Measurements from ENCODE around the gene PDZRN4.
"Not testable (repeated sequence)": the region's sequence is repeated elsewhere in the genome, so short reads cannot be mapped to it uniquely, and the experiment has no call there.

The PDZRN4 gene

GRCh38 chr12:41213107-41213506 is 25.0 kb downstream of the PDZRN4 start:
- DNase-seq (ENCODE audit: extremely low read depth in 1 of 2, low read depth in 1 of 2), result no peak

- no peak for DNase-seq (ENCODE audit: extremely low read depth in 1 of 2, low read depth in 1 of 2)
These were observed 25.5 kb downstream of the PDZRN4 start for GRCh38 chr12:41213648-41214047.

- no peak for DNase-seq (ENCODE audit: extremely low read depth in 1 of 2, low read depth in 1 of 2)
These were observed 29.6 kb downstream of the PDZRN4 start for GRCh38 chr12:41217727-41218126.

- no peak for DNase-seq (ENCODE audit: extremely low read depth in 1 of 2, low read depth in 1 of 2)
These were observed 32.8 kb downstream of the PDZRN4 start for GRCh38 chr12:41220931-41221330.

- DNase-seq (ENCODE audit: extremely low read depth in 1 of 2, low read depth in 1 of 2), result no peak
These were observed 33.4 kb downstream of the PDZRN4 start for GRCh38 chr12:41221491-41221890.

- DNase-seq (ENCODE audit: extremely low read depth in 1 of 2, low read depth in 1 of 2), result no peak
These were observed 35.5 kb downstream of the PDZRN4 start for GRCh38 chr12:41223600-41223999.

- no peak for DNase-seq (ENCODE audit: extremely low read depth in 1 of 2, low read depth in 1 of 2)
These were observed 35.9 kb downstream of the PDZRN4 start for GRCh38 chr12:41224066-41224465.

- DNase-seq (ENCODE audit: extremely low read depth in 1 of 2, low read depth in 1 of 2), result no peak
These were observed 37.1 kb downstream of the PDZRN4 start for GRCh38 chr12:41225179-41225578.

GRCh38 chr12:41228066-41228820 is 40.1 kb downstream of the PDZRN4 start:
- DNase-seq (ENCODE audit: extremely low read depth in 1 of 2, low read depth in 1 of 2), result no peak

GRCh38 chr12:41230756-41231155 is 42.6 kb downstream of the PDZRN4 start:
- DNase-seq (ENCODE audit: extremely low read depth in 1 of 2, low read depth in 1 of 2), result no peak

- no peak for DNase-seq (ENCODE audit: extremely low read depth in 1 of 2, low read depth in 1 of 2)
These were observed 46.6 kb downstream of the PDZRN4 start for GRCh38 chr12:41234692-41235091.

- no peak for DNase-seq (ENCODE audit: extremely low read depth in 1 of 2, low read depth in 1 of 2)
These were observed 54.5 kb downstream of the PDZRN4 start for GRCh38 chr12:41242603-41243002.

- DNase-seq (ENCODE audit: extremely low read depth in 1 of 2, low read depth in 1 of 2), result no peak
These were observed 60.3 kb downstream of the PDZRN4 start for GRCh38 chr12:41248391-41248790.

- DNase-seq (ENCODE audit: extremely low read depth in 1 of 2, low read depth in 1 of 2), result no peak
These were observed 62.6 kb downstream of the PDZRN4 start for GRCh38 chr12:41250748-41251147.

- no peak for DNase-seq (ENCODE audit: extremely low read depth in 1 of 2, low read depth in 1 of 2)
These were observed 66.1 kb downstream of the PDZRN4 start for GRCh38 chr12:41254004-41254914.

- not testable (repeated sequence) for DNase-seq (ENCODE audit: extremely low read depth in 1 of 2, low read depth in 1 of 2)
These were observed 75.1 kb downstream of the PDZRN4 start for GRCh38 chr12:41263196-41263595.

- DNase-seq (ENCODE audit: extremely low read depth in 1 of 2, low read depth in 1 of 2), result no peak
These were observed 76.2 kb downstream of the PDZRN4 start for GRCh38 chr12:41264281-41264680.

- DNase-seq (ENCODE audit: extremely low read depth in 1 of 2, low read depth in 1 of 2), result no peak
These were observed 80.9 kb downstream of the PDZRN4 start for GRCh38 chr12:41269056-41269455.

- DNase-seq (ENCODE audit: extremely low read depth in 1 of 2, low read depth in 1 of 2), result no peak
These were observed 83.4 kb downstream of the PDZRN4 start for GRCh38 chr12:41271489-41271888.

- no peak for DNase-seq (ENCODE audit: extremely low read depth in 1 of 2, low read depth in 1 of 2)
These were observed 86.5 kb downstream of the PDZRN4 start for GRCh38 chr12:41274643-41275042.

GRCh38 chr12:41277100-41277945 is 89.2 kb downstream of the PDZRN4 start:
- DNase-seq (ENCODE audit: extremely low read depth in 1 of 2, low read depth in 1 of 2), result no peak

All from activated CD8-positive, alpha-beta memory T cell treated with anti-CD3 and anti-CD28 coated beads for 1 hour (primary cell).